Coronary artery (tissue), 2 donors: ENCODE results near the gene MAGT1.
"Not testable (repeated sequence)": the region's sequence is repeated elsewhere in the genome, so short reads cannot be mapped to it uniquely, and the experiment has no call there.

ENCODE experiments used
- DNase-seq: peaks from one replicate; pipeline ENCODE4 v3.0.0-alpha.2; 2017; ENCODE audit warnings: low spot score
- H3K27ac ChIP-seq, 2 donors: fragments of 200-600 bp; sonication (generic); one replicate each; pipeline ENCODE4 v1.5.1; 2016 to 2019
- H3K4me3 ChIP-seq: fragments of 200-600 bp; sonication (generic); 2 replicates; pipeline ENCODE4 v1.5.1; 2016; ENCODE audit warnings: mild to moderate bottlenecking, moderate library complexity
- CTCF ChIP-seq: fragments of 200-600 bp; sonication (generic); IDR thresholded peaks from one replicate; pipeline ENCODE4 v1.5.1; 2019; ENCODE audit warnings: antibody characterized with exemption

Gene MAGT1

GRCh38 chrX:77901506-77901905 lies 6.3 kb upstream of the MAGT1 start:
- no peak for TF ChIP-seq CTCF
- Histone ChIP-seq H3K27ac (no peak overlapping the region), H3K4me3 (no peak overlapping the region)
- no peak for DNase-seq

GRCh38 chrX:77900688-77901087 lies 5.5 kb upstream of the MAGT1 start:
- DNase-seq = no peak
- no peak for TF ChIP-seq CTCF
- Histone ChIP-seq H3K27ac (no peak overlapping the region), H3K4me3 (peak overlapping the region; percentile 67)

- Histone ChIP-seq H3K27ac (peak within 1 kb of the TSS; percentile 66 to 77), H3K4me3 (peak within 1 kb of the TSS; percentile 67)
- TF ChIP-seq CTCF = no peak
- DNase-seq = no peak
Measured at GRCh38 chrX:77899081-77899828, 4.0 kb upstream of the MAGT1 start, which contains the start of gene COX7B. Gene COX7B (plus strand): TSS chrX:77899468. CDS start chrX:77899554, 86 bp downstream.

- no peak overlapping the region for H3K27ac ChIP-seq
- no peak for TF ChIP-seq CTCF
- H3K4me3 ChIP-seq = no peak overlapping the region
- no peak for DNase-seq
Measured at GRCh38 chrX:77893713-77894112, 1.5 kb downstream of the MAGT1 start.

- TF ChIP-seq CTCF = no peak
- H3K4me3 ChIP-seq = no peak overlapping the region
- no peak overlapping the region for H3K27ac ChIP-seq
- no peak for DNase-seq
Measured at GRCh38 chrX:77892887-77893286, 2.3 kb downstream of the MAGT1 start.

- H3K27ac ChIP-seq, H3K4me3 ChIP-seq, DNase-seq: not testable (repeated sequence)
Measured at GRCh38 chrX:77881418-77881817, 13.8 kb downstream of the MAGT1 start.

- TF ChIP-seq CTCF = no peak
- Histone ChIP-seq H3K27ac (no peak overlapping the region), H3K4me3 (no peak overlapping the region)
- no peak for DNase-seq
Measured at GRCh38 chrX:77875372-77875771, 19.9 kb downstream of the MAGT1 start.

GRCh38 chrX:77831544-77831943 lies 63.7 kb downstream of the MAGT1 start:
- not testable (repeated sequence) for H3K4me3 ChIP-seq, H3K27ac ChIP-seq, DNase-seq

GRCh38 chrX:77821989-77822388 lies 73.2 kb downstream of the MAGT1 start:
- not testable (repeated sequence) for H3K4me3 ChIP-seq, H3K27ac ChIP-seq, DNase-seq
